Pulmonary artery endothelial cell (primary cell): ENCODE measurements around the gene XPNPEP2. TPM values are rescaled to one million over a fixed set of nuclear protein-coding genes. Genes with fewer than 3 reads are reported as not detected.

Experiments used
- DNase-seq: peaks from one replicate; pipeline ENCODE4 v3.0.0-alpha.2; 2011; ENCODE audit warnings: low read depth, low spot score
- total RNA-seq: library from RNA; depleted of rRNA; stranded (reverse); fragments of >200 nt; gene quantifications from 2 replicates; pipeline ENCODE4 v1.2.3, GENCODE V29; 2014

Gene XPNPEP2
- total RNA-seq, 1 donor from 2014 or later: not detected

DNA sequence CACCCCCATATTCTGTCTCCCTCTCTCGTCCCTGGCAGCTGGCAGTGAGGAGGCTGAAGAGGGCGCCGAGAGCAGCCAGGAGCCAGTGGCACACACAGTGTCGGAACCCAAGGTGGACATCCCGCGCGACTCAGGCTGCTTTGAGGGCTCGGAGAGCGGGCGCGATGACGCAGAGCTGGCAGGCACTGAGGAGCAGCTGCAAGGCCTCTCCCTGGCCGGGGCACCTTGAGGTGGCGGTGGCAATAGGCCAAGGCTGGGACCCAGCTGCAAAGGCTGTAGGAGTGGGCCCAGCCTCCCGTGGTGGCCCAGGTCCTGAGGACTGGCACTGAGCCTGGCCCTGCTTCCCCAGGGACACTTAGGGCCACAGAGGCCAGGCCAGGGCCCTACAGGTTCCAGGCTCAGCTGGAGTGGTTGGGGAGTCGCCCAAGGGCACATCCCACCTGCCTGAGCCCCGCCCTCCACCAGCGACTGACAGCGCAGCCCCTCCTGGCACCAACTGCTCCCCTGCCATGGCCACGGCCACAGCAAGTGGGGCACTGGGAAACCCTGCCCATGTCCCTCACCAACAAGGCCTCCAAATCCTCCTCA, 54.9 kb downstream of the XPNPEP2 start:
- DNase-seq: no peak

DNA sequence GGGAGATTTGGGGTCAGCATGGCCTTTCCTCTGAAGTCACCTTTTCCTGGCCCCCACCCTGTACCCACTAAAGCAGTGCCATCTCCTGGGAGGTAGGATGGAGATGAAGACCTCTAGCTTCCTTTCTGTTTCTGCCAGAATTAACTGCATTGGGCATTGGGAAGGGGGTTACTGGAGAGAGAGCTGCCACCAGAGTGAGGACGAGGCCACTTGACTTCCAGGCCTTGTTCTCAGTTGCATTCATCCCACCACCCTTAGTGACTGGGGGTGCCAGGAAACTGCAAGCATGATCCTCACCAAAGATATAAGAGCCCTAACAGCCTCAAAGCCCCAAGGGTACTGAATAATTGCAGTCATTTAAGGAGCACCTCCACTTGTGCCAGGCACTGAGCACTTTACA, 56.8 kb downstream of the XPNPEP2 start:
- no peak for DNase-seq

- no peak for DNase-seq
Measured at GRCh38 chrX:129797251-129797906, 58.6 kb downstream of the XPNPEP2 start.

DNA sequence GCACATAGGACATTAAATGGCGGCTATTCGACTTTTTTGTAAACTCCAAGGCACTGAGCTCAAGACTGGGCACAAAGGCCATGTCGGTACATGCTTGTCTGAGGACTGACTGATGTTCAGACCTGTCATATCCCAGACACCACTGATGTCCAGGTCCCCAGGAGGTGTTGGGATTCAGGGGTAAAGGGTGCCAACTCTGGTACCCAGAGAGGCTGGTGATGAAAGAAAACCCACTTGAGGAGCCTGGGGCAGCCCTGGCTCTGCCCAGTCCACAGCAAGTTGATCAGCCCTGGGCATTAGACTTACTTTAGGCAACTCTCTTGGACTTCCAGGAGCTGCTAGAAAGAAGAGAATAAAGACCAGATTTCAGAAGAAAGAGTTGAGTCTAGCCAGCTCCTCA, 59.7 kb downstream of the XPNPEP2 start:
- DNase-seq: no peak

- no peak for DNase-seq
Measured at GRCh38 chrX:129798888-129799287, 60.1 kb downstream of the XPNPEP2 start.

DNA sequence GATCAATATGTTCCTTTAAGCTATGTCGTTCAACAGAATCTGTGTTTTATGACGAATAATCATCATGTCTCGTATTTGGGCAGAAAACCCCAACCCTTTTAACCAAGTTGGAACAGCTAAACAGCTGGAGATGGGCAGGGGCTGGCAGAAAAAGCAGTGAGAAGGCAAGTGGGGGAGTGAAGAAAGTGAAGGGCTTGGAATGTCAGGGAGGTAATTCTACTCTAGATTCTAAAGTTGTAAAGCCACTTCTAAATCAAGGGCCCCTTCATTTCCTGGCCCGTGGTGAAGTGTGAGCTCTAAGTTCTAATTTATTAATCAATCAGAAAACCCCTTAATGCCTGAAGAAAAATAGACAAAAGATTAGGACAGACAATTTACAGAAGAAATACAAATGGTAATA, 61.4 kb downstream of the XPNPEP2 start:
- DNase-seq: no peak

DNA sequence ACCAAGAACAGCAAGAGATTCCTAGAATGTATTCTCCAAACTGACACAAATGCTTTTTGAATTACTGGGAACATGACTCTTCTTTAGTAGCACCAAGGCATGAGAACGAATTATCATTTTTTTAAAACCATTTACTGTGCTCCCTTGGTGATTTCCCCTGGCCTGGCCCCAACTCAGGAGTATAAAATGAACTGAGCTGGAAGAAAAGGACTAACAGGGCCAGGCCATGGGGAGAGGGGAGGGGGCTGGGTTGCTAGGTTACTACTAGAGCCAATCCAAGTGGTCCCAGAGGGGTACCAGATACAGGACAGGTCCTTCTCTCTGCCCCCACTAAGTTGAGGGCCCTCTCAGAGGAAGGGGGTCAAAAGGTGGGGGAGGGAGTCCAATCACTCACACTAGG, 64.1 kb downstream of the XPNPEP2 start:
- no peak for DNase-seq

- DNase-seq: no peak
Measured at GRCh38 chrX:129804806-129805205, 66.0 kb downstream of the XPNPEP2 start.

GRCh38 chrX:129808158-129808828, 69.5 kb downstream of the XPNPEP2 start:
- DNase-seq: no peak

DNA sequence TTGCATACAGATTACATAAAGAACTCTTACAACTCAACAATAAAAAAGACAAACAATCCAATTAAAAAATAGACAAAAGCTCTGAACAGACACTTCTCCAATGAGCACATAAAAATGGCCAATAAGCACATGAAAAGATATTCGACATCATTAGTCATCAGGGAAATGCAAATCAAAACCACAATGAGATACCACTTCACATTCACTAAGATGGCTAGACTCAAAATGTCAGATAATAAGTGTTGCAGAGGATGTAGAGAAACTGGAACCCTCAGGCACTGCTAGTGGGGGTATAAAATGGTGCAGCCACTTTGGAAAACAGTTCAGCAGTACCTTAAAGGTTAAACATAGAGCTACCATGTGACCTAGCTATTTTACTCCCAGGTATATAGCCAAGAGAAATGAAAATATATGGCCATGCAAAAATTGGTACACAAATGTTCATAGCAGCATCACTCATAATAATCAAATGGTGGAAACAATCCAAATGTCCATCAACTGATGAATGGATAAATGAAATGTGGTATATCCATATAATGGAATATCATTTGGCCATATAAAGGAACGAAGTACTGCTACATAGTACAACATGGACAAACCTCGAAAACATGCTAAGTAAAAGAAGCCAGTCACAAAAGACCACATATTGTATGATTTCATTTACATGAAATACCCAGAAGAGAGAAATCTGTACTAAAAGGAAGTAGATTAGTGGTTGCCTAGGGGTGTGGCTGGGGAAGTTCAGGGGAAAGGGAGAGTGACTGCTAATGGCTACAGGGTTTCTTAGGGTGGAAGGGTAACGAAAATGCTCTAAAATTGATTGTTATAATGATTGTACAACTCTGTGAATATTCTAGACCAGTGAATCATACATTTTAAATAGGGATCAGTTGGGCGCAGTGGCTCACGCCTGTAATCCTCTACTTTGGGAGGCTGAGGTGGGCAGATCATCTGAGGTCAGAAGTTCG, 70.3 kb downstream of the XPNPEP2 start:
- DNase-seq: no peak

- no peak for DNase-seq
Measured at GRCh38 chrX:129813662-129814368, 75.0 kb downstream of the XPNPEP2 start.

GRCh38 chrX:129818123-129818522, 79.3 kb downstream of the XPNPEP2 start:
- no peak for DNase-seq

Other genes with a start within 250 kb of the XPNPEP2 start
- 31.5 and 31.9 TPM in 2 replicates for gene SMARCA1, start 215.5 kb upstream of the XPNPEP2 start, total RNA-seq
- 14.6 and 16.3 TPM in 2 replicates for gene OCRL, start 198.7 kb upstream of the XPNPEP2 start, total RNA-seq
- gene APLN, start 84.0 kb upstream of the XPNPEP2 start, total RNA-seq: 83.9 and 224 TPM in 2 replicates
- not detected in 2 replicates for gene SASH3, start 41.0 kb downstream of the XPNPEP2 start, total RNA-seq
- gene ZDHHC9, start 104.9 kb downstream of the XPNPEP2 start, total RNA-seq: 17.4 and 19.7 TPM in 2 replicates
- 23.5 and 30.0 TPM in 2 replicates for gene UTP14A, start 167.2 kb downstream of the XPNPEP2 start, total RNA-seq
- 1.4 and 2.0 TPM in 2 replicates for gene BCORL1, start 243.7 kb downstream of the XPNPEP2 start, total RNA-seq